ENCODE data around the gene NDUFA8.

- no peak for TF ChIP-seq EP300 (IDR thresholded peaks at IDR 0.05; ENCODE audit: low read depth)
- no peak for TF ChIP-seq CTCF (IDR thresholded peaks at IDR 0.05)
- no peak for TF ChIP-seq POLR2A (IDR thresholded peaks at IDR 0.05)
Measured at GRCh38 chr9:122106576-122106975, 53.0 kb downstream of the NDUFA8 start.

Measured in transverse colon (tissue), 3 donors.